T follicular helper cell (primary cell): ENCODE results near the gene TM6SF1.
"Not testable (repeated sequence)": the region's sequence is repeated elsewhere in the genome, so short reads cannot be mapped to it uniquely, and the experiment has no call there.

Experiments used
- DNase-seq: peaks from one replicate; pipeline ENCODE4 v3.0.0-alpha.2; 2020; ENCODE audit warnings: low read depth
- total RNA-seq, 2 experiments: gene quantifications; one replicate each; lab custom pipeline; 2026; lab: John Stamatoyannopoulos, UW

TM6SF1 gene
- total RNA-seq = 0.39 to 0.84 reads per million in 2 experiments

DNA sequence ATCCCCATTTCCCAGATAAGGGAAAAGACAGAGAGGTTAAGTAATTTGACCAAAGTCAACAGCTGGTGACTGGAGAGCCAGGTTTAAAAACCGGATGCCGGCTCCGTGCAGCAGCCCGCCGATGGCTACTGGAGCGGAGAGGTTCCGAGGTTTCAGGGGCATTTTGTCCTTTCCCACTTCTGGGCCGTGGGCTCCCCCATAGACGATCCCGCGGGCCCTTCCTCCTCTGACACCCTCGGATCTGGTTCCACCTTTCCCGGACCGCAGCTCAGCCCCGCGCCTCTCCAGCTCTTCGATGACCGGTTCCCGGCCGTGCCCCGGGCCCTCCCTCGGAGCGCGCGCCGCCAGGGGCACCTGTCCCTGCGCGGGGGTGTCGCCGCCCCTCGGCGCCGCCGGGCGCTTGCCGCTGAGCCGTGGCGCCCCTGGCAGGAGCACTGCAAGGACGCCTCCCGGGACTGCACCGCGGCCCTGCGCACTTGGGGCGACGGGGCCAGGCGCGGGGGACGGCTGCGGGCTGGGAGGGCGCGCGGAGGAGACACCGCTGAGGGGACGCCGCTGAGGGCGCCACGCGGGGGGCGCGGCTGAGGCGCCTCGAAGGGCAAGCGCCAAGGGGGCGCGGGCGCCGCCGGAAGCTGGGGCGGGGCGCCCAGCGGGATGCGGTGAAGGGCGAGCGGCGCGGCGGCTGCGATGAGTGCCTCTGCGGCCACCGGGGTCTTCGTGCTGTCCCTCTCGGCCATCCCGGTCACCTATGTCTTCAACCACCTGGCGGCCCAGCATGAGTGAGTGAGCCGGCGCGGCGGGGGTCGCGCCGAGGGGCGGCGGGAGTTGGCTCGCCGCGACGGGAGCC is at the start of gene TM6SF1:
Gene TM6SF1, plus strand, starts transcription at position 652 of the 847 bp plus-strand sequence. Its CDS starts 36 bp downstream, at position 688.
- no peak for DNase-seq

DNA sequence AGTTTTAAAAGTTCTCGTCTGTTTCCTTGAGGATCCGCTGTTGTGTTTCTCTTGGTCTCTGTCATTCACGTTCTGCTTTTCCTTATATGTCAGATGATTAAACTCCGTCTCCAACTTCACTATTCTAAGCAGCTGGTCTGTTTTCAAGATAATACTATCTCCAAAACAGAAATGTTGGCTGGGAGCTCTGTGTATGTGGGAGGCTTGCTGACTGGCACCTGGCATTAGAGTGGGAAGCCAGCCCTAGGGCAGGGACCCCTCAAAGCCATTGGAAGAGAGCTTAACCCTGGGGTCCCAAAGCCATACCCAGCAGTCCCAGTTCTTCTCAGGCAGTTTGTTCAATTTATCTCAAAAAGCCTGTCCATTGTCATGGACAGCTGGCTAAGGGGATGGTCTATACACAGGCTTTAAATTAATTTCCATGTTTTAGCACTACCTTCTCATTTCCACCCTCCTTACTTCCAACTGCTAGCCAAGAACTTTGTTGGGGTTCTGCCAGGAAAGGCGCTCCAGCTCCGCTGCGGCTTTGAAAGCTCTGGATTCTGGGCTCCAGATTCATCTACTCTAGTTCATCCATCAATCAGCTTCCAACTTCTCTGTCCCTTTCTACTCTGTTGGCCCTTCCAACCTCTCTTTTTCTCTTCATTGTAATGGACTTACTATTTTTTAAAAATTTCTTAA is 49.6 kb upstream of the TM6SF1 start:
- no peak for DNase-seq

DNA sequence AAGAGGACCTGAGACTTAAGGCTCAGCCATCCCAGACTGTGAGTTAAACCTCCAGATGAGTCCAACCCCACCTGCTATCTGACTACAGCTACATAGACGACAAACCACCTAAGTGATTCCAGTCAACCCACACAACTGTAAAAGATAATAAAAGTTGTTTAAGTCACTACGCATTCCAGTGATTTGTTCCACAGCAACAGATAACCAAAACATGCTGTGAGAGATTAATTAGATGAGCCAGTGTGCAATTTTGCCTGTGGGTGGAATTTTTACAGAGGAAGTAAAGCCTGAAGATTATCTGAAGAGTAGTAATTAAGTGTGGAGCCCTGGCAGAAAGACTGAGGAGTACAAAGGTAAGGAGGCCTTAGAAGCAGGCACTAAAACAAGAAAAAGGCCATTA is 45.8 kb upstream of the TM6SF1 start:
- no peak for DNase-seq

DNA sequence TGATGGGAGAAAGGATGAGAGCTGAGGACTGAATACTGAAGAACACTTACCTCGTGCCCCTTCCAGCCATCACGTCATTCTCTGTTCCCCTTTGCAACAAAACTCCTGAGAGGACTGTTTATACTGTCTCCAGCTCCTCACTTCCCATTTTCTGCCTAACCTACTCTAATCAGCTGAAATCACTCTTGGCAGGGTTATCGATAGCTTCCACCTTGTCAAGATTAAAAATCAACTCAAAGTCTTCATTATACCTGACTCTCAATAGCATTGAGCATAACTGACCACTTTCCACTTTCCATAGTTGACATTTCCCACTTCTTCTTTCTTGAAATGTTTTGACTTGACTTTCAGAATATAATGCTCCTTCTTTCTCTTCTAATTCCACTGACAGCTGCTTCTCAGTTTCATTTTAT is 44.7 kb upstream of the TM6SF1 start:
- no peak for DNase-seq

DNA sequence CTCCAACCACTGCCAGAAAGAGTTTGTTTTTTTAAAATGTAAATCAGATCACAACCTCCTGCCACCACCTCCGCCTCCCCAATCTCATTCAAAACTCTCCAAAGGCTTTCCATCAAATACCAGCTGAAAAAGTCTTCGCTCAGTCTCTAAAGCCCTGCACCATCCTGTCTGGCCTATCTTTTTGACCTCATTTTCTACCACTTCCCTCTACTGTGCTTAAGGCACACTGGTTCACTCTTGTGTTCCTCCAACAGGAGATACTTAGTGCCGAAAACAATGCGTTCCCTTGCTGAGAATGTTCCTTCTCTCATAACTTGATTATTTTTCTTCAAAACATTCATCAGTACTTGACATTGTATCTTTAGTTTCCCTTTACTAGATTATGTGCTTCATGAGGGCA is 43.9 kb upstream of the TM6SF1 start:
- no peak for DNase-seq

DNA sequence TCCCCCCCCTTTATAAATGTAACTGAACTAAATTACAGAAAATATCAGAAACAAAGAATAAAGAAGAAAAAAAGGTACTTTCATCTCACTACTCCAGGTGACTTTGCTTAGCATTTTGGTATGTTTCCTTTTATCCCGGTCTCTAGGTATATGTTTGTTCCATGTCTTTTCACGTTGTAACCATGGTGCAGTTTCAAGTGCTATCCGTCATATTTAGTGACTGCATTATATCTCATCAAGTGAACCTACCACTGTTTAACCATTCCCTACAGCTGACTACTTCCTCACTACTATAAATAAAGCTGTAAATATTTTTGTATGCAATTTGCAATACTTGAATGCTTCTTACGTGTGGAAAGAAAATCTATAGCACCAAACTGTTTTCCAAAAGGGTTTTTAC is 42.6 kb upstream of the TM6SF1 start:
- DNase-seq = no peak

DNA sequence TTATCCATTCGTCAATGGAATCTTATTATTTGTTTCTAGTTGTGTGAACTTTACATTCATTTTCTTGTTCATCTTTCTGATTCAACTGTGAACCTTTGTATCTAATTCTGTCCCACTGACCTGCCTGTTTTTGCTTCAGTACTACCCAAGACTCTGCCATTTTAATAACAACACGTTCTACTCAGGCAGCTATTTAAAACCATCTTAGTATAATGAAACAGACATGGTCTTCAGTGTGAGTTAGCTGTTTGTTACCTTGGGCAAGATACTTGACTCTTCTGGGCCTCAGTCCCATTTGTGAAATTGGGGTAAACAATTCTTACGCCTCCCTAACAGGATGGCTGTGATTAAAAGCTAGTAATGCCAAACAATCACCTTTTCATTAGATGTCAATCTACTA is 42.0 kb upstream of the TM6SF1 start:
- no peak for DNase-seq

DNA sequence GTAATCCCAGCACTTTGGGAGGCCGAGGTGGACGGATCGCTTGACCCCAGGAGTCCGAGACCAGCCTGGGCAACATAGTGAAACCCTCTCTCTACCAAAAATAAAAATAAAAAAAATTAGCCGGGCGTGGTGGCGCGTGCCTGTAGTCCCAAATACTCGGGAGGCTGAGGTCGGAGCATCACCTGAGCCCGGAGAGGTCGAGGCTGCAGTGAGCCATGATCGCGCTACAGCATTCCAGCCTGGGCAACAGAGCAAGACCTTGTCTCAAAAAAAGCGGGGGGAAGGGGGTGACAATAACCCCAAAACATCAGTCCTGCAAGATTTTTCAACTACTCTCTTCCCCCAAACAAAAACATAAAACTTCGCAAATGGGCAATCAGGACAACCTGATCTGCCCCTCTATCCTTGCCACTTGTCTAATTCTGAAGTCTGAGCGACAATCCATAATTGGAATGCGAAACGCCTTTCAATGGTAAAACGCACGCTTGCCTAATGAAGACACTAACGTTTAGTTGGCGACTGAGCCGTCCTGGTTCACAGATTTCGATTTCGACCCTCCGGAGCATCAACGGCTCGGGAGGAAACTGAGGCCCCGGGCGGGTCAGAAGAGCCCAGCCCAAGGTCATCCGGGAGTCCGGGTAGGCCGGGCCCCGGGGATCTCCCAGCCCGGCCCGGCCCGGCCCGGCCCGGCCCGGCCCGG is 41.3 kb upstream of the TM6SF1 start:
- DNase-seq = no peak

DNA sequence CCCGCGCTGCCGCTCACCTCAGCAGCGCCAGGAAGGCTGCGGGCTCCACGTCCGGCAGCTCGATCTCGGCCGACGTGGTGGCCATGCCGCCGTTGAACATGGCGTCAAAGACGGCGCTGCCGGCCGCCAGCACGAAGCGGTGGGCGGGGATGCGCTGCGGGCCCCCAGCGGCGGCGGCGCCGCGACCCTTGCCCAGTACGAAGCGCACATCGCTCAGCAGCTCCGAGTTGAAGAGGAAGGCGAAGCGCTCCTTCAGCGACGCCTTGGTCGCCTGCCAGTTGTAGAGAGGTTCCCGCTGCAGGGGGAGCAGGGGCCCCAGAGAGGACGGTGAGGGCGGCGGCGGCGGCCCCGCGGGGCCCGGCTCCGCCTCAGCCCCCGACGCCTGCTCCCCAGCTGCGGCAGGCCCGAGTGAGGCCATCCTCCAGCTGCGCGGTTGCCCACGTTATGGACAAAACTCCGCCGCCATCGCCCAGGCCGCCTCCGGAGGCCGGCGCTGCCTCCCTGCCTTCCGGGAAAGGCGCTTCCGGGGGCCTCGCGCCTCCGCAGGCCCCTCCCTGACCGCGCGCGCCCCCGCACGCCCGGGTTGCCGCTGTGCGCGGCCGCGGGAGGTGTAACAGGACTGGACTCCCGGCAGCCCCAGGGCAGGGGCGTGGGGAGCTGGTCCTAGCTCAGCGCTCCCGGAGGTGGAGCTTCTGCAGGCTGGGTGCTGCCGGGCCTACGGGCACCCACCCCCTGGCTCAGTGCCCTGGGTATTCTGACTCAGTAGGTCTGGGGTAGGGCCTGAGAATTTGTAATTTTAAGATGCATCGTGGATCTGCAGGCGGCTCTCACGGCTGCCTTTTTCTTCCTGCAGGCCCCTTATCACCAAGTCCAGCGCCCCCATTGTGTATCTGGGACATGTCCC is 40.5 kb upstream of the TM6SF1 start, which contains the start of gene BTBD1:
Gene BTBD1, minus strand, starts transcription at position 519 of the 904 bp plus-strand sequence. Its CDS starts 101 bp downstream, at position 418.
- peak; percentile 56 for DNase-seq

DNA sequence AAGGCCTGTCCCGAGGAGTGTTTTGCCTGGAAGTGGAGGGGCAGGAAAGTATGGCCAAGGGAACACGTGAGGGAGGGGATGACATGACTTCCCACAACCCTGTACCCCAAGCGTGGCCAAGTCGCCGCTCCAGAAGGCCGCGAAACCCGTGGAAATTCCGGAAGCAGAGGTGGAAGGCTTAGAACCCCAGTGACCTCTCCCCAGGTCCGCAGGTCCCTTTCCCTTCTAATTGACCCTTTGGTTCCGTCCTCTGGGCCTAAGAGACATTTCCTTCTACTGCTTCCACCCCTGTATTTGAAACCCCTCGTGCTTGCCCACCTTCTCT is 39.8 kb upstream of the TM6SF1 start:
- no peak for DNase-seq

DNA sequence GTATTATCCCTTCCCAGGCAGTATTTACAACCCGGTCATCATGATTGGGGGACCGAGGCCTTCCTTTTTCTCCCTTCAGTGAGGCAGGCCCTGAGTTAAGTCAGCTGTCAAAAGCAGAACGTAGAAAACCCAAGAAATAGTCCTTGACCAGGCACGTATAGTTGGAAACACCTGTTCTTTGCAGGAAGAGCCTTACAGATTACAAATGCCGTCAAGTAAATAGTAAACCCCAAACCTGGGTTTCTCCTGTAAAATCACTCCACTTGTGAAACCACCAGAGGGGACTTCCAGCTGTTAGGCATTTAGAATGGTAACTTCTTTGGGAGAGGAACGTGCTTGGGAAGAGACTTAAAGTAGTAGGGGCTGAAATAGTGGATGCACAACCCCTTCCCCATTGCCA is 39.4 kb upstream of the TM6SF1 start:
- DNase-seq = no peak

DNA sequence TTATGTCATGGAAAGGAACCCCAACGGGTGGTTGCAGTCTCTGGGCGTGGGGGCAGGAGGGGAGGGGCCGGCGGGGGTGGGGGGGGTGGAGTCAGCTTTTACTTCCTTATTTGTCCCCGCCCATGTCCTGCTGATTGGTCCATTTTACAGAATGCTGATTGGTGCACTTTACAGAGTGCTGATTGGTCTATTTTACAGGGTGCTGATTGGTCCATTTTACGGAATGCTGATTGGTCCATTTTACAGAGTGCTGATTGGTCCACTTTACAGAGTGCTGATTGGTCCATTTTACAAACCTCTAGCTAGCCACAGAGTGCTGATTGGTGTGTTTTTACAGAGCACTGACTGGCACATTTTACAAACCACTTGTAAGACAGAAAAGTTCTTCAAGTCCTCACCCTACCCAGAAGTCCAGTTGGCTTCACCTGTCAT is 38.2 kb upstream of the TM6SF1 start:
- not testable (repeated sequence) for DNase-seq

DNA sequence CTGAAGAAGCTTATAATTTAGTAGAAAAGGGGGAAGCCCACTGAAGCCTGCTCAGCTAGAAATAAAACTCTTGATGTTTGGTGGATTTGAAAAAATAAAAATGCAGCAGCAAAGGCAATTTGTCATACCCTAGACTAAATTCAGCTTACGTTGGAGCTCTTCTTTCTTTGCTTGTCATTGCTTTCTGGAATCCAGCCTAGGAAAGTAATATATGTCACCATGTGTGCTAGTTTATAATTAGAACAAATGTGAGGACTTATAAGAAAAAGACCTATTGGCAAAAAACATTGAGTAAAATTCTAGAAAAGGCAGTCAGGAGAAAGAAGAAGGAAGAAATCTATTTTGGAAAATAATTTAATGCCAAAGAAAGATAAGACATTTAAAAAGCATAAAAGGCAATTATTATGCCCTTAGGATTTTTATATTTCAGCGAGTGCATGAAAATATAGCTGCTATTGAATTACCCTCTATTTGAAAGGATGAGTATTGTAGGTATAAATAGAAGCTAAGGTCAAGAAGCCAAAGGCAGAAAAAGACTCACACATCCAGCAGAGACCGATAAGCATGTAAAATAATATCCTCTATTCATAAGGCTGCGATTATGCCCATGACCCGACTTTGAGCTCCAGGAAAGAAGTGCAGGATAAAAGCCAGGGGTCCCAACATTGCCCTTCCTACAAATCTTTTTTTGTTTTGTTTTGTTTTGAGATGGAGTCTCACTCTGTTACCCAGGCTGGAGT is 29.8 kb upstream of the TM6SF1 start:
- DNase-seq = no peak

DNA sequence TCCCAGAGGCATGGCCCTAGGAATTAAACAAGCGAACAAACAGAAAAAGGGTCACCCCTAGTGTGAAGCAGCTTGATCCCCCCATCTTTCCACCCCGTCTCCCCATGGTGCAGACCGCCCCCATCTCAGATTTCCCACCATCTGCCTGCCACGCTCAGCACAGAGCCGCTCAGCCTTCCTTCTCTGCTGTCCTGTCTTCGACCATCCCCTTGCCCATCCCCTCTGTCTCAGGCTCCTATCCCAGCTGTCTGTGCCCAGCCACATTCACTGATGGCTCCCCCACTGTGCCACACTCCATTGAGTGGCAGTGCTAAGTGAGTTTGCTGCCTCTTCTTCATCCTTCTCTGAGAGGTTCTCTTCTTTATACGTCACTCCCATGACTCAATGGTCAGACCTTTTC is 28.7 kb upstream of the TM6SF1 start:
- no peak for DNase-seq

DNA sequence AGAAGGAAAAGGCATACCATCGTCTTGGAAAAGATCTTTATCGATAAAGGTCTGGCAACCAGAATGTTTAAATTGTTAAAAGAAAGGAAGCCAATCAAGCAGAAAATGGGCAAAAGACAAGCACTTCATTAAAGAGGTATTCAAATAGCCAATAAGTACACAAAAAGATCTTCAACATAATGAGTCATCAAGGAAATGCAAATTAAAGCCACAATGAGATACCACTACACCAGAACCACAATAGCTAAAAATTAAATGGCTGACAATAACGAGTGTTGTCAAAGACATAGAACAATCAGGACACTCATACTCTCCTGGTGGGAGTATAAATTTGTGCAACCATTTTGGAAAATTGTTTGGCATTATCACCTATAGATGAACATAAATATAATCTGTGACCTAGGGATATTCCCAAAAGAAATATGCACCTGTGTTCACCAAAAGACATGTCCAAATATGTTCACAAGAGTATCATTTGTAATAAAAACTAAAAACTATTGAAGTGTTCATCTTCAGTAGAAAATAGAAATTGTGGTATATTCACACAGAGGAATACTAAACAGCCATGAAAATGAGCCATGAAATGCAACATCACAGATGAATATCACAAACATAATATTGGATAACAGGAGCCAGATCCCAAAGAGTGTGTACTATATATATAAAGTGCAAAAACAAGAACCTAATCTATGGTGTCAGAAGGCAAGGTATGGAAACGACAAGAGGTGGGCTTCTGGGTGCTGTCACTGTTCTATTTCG is 26.0 kb upstream of the TM6SF1 start:
- DNase-seq = no peak

DNA sequence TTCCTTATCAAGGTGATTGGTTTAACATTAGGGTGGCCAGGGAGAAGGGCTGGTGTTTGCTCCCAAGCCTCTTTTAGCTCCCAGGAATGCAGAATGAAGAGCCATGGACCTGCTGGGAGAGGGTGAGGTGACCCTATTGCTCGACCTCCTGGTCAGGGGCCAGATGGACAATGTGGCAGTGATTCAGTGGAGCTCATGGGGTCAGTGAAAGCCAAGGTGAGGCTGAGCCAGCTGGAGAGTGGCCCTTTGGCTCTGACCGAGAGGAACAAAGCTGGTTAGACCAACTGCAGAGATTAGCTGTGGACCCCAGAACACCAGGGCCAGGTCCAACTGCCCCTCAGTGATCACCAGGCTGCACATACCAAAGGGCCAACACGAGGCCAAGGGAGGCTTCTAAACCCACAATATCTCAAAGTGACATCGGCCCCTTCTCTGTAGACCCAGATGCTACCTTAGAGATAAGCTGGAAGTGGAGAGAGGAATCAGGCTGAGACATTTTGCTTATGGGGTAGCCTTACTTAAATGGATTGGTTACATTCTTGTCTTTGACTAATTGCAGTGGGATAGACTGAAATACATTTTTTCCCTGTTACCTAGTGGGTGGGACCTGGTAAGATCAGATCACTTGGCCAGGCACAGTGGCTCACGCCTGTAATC is 24.6 kb upstream of the TM6SF1 start:
- no peak for DNase-seq

DNA sequence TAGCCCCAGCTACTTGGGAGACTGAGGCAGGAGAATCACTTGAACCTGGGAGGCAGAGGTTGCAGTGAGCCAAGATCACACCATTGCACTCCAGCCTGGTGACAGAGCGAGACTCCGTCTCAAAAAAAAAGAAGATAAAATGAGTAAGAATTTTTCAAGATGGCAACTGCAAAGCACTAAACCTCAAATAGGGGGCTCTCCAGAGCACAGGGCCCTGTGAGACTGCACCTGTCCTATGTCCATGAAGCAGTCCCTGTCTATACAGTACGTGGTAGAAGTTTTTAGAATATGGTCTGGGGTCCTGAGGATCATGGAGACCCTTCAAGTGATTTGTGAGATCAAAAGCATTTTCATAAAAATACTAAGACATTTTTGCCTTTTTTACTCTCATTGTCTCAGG is 22.0 kb upstream of the TM6SF1 start:
- not testable (repeated sequence) for DNase-seq

DNA sequence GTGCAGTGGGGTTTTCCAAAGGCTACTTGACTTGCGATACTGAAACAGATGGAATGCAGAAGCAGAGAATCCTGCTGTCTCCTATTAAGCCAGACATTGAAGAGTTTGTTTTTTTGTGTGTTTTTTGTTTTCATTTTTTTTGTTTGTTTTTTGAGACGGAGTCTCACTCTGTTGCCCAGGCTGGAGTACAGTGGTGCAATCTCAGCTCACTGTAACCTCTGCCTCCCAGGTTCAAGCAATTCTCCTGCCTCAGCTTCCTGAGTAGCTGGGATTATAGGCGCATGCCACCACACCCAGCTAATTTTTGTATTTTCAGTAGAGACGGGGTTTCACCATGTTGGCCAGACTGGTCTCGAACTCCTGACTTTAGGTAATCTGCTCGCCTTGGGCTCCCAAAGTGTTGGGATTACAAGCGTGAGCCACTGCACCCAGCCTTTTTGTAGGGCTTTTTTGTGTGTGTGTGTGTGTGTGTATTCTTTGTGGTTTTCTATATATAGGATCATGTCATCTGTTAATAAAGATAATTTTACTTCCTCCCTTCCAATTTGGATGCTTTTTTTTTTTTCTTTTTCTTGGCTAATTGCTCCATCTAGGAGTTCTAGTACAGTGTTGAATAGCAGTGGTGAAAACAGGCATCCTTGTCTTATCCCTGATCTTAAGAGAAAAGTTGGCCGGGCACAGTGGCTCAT is 21.4 kb upstream of the TM6SF1 start:
- DNase-seq = not testable (repeated sequence)

DNA sequence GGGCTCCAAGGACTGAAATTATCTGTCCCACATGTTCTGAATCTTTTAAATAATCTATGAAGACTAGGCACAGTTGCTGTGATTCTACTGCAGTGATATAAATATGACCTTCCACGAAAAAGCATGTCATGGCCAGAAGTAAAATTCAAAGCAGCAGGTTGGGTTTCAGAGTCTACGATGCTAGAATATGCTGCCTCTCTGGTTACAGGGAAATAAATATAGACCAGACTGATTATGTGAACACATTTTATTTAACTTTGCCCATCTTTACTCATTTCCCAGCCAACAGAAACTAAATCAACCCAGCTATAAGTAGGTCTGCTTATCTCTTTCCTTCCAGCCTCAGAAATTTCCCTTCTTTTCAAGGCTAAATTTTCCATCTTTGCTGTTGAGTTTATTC is 19.9 kb upstream of the TM6SF1 start:
- no peak for DNase-seq
